ENCODE data around the gene KIAA1328.

Gene KIAA1328

GRCh38 chr18:36917907-36918306, 89.0 kb downstream of the KIAA1328 start:
- intact Hi-C loops (cut with DNase I) = no loop called here
- DNase-seq = no peak

DNA sequence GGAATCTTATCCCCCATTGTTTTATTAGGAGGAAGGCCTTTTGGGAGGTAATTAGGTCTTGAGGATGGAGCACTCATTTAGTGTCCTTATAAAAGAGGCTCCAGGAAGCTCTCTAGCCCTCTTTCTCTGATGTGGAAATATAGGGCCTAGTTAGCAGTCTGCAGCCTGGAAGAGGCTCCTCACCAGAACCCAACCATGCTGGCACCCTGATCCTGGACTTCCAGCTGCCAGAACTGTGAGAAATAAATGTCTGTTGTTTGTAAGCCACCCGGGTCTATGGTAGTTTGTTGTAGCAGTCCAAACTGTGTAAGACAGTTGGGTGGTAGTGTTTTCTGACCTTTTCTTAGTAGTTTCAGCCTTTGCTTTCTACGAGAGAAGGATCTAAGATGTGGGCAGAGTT, 100.7 kb downstream of the KIAA1328 start:
- intact Hi-C loops (cut with DNase I) = no loop called here
- no peak for DNase-seq

DNA sequence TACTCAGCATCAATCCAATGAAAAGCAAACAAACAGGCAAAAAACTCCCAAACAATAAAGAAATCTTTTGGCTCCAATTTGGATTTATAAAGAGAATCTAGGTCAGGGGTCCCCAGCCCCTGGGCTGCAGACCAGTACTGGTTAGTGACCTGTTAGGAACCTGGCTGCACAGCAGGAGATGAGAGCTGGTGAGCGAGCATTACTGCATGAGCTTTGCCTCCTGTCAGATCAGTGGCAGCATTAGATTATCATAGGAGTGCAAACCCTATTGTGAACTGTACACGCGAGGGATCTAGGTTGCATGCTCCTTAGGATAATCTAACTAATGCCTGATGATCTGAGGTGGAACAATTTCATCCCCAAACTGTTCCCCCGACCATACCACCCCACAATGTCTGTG, 102.2 kb downstream of the KIAA1328 start:
- no peak for DNase-seq
- intact Hi-C loops (cut with DNase I) = no loop called here

GRCh38 chr18:36933552-36933951, 104.6 kb downstream of the KIAA1328 start:
- intact Hi-C loops (cut with DNase I) = no loop called here
- DNase-seq = no peak

GRCh38 chr18:36934884-36935283, 106.0 kb downstream of the KIAA1328 start:
- no peak for DNase-seq
- intact Hi-C loops (cut with DNase I) = no loop called here

DNA sequence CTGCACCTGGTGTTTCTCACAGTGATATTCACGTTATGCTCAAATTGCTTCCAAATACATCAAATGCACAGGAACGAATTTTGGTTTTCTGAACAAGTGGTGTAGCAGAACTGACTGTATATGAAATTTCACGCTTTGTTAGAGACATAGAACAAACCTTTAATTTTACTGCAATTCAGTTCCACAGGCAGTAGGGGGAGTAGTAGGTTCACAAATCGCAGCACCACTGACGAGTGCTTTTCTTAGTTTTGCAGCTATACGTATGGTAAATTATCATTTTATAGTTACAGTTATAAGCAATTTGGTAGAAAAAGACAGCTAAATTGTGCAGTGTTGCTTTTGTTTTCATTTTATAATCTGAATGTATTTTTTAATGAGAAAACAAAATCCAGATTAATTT, 113.3 kb downstream of the KIAA1328 start:
- DNase-seq = no peak
- intact Hi-C loops (cut with DNase I) = no loop called here

DNA sequence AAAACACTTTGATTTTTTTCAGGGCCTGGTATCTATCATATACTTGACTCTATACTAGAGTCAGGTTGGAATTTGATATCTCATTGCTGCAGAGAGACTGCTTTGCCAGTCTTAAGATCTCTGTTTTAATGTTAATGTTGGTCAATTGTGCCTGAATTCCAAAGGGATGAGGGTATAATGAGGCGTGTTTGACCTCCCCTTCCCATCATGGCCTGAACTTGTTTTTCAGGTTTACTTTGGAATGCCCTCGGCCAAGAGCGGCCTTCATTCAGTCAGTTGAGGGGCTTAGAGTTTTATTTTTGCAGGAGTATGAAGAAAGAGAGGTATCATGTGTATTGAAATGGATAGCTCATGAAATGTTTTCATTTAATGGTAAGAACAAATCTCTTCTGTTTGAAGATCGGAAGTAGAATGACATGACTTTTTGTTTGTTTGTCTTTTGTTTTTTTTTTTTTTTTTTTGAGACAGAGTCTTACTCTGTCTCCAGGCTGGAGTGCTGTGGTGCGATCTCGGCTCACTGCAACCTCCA, 119.0 kb downstream of the KIAA1328 start:
- intact Hi-C loops (cut with DNase I) = no loop called here
- DNase-seq = no peak

- no peak for DNase-seq
- intact Hi-C loops (cut with DNase I) = no loop called here
Observed at GRCh38 chr18:36950282-36950681, 121.4 kb downstream of the KIAA1328 start.

DNA sequence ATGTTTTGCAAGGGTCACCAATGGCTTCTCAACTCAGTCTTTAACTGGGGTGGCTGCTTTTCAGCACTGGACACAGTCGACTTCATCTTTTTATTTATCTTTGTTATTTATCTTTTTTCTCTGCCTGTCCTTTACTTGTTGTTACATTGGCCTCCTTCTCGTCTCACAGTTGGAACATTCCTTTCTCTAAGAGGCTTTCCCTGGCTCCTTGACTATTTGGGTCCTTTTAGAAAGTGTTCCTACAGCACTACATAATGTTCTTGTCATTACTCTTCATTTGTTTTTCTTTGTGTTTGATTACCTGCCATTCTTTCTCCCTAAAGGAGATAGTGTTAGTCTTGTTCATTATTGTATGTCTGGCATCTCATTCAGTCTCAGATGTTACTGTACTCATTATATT, 122.0 kb downstream of the KIAA1328 start:
- DNase-seq = no peak
- intact Hi-C loops (cut with DNase I) = no loop called here

- intact Hi-C loops (cut with DNase I) = no loop called here
- no peak for DNase-seq
Observed at GRCh38 chr18:36953047-36953446, 124.1 kb downstream of the KIAA1328 start.

DNA sequence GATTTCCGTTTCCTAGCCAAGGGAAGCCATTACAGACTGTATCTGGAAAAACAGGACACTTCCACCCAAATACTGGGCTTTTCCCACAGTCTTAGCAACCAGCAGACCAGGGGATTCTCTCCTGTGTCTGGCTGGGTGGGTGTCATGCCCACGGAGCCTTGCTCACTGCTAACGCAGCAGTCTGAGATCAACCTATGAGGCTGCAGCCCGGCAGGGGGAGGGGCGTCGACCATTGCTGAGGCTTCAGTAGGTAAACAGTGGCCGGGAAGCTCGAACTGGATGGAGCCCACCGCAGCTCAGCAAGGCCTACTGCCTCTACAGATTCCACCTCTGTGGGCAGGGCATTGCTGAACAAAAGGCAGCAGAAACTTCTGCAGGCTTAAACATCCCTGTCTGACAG, 131.1 kb downstream of the KIAA1328 start:
- intact Hi-C loops (cut with DNase I) = no loop called here
- DNase-seq = no peak

- DNase-seq = no peak
- intact Hi-C loops (cut with DNase I) = no loop called here
Observed at GRCh38 chr18:36963464-36963863, 134.5 kb downstream of the KIAA1328 start.

DNA sequence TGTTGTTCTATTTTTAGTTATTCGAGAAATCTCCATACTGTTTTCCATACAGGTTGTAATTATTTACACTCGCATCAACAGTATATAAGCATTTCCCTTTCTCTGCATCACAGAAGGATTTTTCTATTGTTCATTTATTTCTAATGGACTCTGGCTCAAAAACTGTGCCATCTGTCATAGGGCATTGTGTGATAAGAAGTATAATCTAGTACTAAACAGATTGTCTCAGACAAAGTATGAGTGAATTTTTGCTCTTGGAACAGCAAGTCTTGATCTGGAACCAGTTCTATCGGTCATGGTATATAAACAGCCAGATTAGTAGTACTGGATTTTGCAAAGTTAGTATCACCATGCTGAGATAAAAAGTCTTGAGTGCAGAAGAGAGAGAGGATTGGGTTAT, 145.8 kb downstream of the KIAA1328 start:
- DNase-seq = no peak
- intact Hi-C loops (cut with DNase I) = no loop called here

DNA sequence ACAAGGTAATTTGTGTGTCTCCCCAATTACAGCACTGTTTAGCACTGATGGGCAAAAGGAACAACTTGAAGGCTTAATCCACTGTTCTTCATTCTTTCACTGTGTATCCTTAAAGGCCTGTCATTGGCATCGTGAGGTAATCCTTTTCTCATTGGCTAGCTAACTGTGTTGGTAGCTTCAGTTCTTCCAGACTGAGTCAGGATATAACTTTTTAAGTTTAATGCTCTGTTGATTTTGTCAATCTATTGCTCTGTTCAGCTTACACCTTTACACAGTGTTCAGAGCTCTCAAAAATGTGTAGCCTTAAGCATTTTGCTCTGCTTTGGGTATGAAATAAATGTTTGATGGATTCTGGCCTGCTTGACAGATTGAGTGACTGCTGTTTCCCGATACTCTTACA, 148.2 kb downstream of the KIAA1328 start:
- intact Hi-C loops (cut with DNase I) = no loop called here
- DNase-seq = no peak

GRCh38 chr18:36993068-36993467, 164.1 kb downstream of the KIAA1328 start:
- no peak for DNase-seq
- intact Hi-C loops (cut with DNase I) = no loop called here

GRCh38 chr18:37006742-37007141, 177.8 kb downstream of the KIAA1328 start:
- no peak for DNase-seq
- intact Hi-C loops (cut with DNase I) = no loop called here

GRCh38 chr18:37012452-37012851, 183.5 kb downstream of the KIAA1328 start:
- intact Hi-C loops (cut with DNase I) = no loop called here
- no peak for DNase-seq

DNA sequence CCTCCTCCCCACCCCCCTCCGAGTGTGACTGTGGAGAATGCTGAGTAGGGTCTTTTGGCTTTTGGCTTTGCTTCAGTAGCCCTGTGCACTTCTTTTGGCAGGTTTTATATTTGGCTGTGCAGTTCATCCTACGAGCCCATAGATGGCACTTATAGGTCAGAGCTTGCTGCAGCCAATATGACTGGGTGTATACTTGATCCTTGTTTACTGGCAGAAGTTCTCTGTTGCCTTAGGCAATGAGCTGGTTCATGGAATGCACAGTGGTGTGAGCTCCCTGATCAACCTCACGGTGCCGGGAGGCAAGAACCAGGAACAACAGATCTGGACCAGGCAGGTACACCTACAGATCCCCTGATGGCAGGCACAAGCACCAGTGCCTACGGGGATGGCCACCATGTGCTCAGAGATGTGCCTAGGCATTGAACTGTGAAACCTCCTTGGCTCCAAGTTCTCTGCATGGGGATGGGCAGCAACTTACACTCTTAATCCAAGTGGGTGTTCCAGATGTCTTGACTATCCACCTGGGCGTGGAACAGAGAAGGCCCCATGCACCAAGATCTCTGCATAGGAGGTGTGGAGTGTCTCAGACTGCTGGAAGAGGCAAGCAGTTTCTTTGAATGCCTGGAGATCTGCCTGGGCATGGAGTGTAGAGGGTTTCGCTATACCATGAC, 190.4 kb downstream of the KIAA1328 start:
- intact Hi-C loops (cut with DNase I) = no loop called here
- DNase-seq = no peak

DNA sequence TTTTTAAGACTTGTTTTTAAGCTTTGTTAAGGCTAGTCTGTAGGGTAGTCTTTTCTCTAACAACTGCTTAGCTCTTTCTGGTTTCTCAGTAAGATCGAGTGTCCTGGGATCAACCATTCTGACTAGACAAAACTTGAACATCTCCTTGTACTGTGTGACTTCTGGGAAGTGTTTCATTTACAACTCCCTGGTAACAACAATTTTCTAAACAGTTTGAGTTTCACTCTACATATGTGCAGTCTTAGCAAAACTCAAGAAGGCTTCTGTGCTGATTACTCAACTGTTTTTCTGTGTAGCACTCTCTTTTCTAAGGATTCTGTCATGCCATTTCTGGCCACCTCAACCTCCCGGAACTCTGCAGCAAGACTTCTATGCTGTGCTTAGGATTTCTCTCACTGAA, 204.5 kb downstream of the KIAA1328 start:
- no peak for DNase-seq
- intact Hi-C loops (cut with DNase I) = no loop called here

DNA sequence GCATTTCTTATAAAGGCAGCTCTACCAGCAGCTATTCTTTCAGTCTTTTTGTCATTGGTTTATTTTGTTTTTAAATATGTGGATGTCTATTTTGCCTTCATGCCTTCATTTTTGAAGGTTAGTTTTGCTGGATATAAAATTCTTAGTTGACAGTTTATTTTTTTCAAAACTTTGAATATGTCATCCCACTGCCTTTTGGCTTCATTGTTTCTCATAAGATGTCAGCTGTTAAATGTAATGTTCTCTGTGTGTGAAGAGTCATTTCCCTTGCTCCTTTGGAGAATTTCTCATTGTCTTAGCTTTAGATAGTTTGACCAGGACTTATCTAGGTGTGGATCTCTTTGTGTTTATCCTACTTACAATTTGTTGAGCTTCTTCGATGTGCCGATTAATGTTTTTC, 213.5 kb downstream of the KIAA1328 start:
- no peak for DNase-seq
- intact Hi-C loops (cut with DNase I) = no loop called here

DNA sequence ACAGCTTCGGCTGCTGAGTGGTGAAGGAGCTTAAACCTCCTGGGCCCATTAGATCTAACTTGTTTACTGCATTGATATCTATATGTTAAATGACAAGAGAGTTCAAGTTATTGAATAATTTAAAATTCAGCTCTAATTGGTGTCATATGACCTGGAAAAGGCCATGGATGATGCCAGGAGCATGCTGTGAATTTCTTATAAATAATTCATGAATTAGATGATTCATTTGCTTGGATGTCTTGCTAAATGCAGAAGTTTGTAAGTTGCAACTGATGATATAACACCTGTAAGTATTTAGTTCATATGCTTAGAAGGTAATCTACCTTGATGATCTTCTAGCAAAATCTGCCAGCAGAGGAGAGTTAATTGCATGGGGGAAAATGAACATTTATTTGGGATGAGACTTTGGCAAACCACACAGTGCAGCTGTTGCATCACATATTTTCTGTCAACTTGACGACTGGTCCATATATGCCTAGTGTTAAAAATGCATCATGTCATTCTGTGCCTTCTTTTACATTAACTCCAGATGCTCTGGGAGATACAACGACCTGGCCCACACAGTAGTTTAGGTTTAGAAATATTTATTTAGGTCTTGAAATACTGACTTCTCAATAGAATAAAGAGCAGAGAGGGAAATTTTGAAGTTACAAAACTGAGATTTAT, 226.3 kb downstream of the KIAA1328 start:
- intact Hi-C loops (cut with DNase I) = no loop called here

More for the DNA sequence above, 226.3 kb downstream of the KIAA1328 start:
- DNase-seq = no peak
